Mammary epithelial cell (primary cell): Measurements from ENCODE around the gene NPAS4.

Source experiments
- EZH2 ChIP-seq: IDR thresholded peaks from 2 replicates; pipeline ENCODE4 v1.6.1; 2012; ENCODE audit warnings: low read length, inconsistent platforms, borderline replicate concordance
- TF ChIP-seq, protein P1 (sequence below), 2 donors: IDR thresholded peaks in 1 of 2; conservative IDR thresholded peaks in 1 of 2; 2 replicates each; pipeline ENCODE4 v1.5.1; 2011 to 2012; ENCODE audit warnings: inconsistent platforms in 2 of 2, low read length in 2 of 2, mild to moderate bottlenecking in 2 of 2, control low read depth in 1 of 2, low read depth in 1 of 2; ENCODE audit not compliant: insufficient read depth in 1 of 2; ENCODE audit errors: extremely low read depth in 1 of 2

- TF ChIP-seq, protein P1, sequence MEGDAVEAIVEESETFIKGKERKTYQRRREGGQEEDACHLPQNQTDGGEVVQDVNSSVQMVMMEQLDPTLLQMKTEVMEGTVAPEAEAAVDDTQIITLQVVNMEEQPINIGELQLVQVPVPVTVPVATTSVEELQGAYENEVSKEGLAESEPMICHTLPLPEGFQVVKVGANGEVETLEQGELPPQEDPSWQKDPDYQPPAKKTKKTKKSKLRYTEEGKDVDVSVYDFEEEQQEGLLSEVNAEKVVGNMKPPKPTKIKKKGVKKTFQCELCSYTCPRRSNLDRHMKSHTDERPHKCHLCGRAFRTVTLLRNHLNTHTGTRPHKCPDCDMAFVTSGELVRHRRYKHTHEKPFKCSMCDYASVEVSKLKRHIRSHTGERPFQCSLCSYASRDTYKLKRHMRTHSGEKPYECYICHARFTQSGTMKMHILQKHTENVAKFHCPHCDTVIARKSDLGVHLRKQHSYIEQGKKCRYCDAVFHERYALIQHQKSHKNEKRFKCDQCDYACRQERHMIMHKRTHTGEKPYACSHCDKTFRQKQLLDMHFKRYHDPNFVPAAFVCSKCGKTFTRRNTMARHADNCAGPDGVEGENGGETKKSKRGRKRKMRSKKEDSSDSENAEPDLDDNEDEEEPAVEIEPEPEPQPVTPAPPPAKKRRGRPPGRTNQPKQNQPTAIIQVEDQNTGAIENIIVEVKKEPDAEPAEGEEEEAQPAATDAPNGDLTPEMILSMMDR (conservative IDR thresholded peaks at IDR 0.05 in 1 of 2, IDR thresholded peaks at IDR 0.05 in 1 of 2; ENCODE audit: extremely low read depth in 1 of 2, insufficient read depth in 1 of 2, low read depth in 1 of 2, low read length in 2 of 2): no peak
- TF ChIP-seq EZH2: no peak
Measured at GRCh38 chr11:66419825-66420224, 1.0 kb upstream of the NPAS4 start.
